ENCODE results near the gene CDH7. TPM values are rescaled to one million over a fixed set of nuclear protein-coding genes. Genes with fewer than 3 reads are reported as not detected.

Gene CDH7
- total RNA-seq, 4 donors from 2014 or later, result 0.47 TPM; not detected in 3

GRCh38 chr18:65735155-65735554 lies 15.7 kb upstream of the CDH7 start:
- no peak for ATAC-seq (ENCODE audit: low FRiP score)
- TF ChIP-seq, protein P1, sequence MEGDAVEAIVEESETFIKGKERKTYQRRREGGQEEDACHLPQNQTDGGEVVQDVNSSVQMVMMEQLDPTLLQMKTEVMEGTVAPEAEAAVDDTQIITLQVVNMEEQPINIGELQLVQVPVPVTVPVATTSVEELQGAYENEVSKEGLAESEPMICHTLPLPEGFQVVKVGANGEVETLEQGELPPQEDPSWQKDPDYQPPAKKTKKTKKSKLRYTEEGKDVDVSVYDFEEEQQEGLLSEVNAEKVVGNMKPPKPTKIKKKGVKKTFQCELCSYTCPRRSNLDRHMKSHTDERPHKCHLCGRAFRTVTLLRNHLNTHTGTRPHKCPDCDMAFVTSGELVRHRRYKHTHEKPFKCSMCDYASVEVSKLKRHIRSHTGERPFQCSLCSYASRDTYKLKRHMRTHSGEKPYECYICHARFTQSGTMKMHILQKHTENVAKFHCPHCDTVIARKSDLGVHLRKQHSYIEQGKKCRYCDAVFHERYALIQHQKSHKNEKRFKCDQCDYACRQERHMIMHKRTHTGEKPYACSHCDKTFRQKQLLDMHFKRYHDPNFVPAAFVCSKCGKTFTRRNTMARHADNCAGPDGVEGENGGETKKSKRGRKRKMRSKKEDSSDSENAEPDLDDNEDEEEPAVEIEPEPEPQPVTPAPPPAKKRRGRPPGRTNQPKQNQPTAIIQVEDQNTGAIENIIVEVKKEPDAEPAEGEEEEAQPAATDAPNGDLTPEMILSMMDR (IDR thresholded peaks at IDR 0.05), result no peak
- no peak for DNase-seq (ENCODE audit: low spot score)

DNA sequence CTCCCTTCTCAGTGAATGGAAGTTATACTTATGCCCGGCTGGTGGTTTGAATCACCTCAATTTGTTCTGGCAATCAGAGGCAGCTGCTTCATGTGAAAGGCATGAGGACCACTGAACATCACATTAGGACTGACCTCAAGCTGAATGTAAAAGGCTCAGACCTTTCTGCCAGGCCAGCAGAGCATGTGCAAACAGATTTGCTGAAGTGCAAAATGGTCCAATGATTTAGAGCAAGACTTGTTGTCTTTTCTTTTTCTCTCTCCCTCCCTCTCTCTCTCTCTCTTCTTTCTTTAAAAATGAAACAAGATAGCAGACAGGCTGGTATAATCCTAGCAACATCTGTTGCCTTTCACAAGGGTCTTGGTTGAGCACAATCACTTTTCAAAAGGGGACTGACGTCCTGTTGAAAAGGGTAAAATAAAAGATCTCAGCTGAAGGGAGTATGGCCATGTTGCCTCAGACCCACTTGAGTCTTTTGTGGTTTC lies 13.3 kb upstream of the CDH7 start:
- ATAC-seq (ENCODE audit: low FRiP score) (no peak), DNase-seq (ENCODE audit: low spot score) (no peak)
- TF ChIP-seq, protein P1 (IDR thresholded peaks at IDR 0.05), result no peak

- no peak for DNase-seq (ENCODE audit: low spot score)
- ATAC-seq (ENCODE audit: low FRiP score), result no peak
- TF ChIP-seq, protein P1 (IDR thresholded peaks at IDR 0.05), result no peak
These were observed 3.9 kb upstream of the CDH7 start for GRCh38 chr18:65746936-65747335.

- ATAC-seq (ENCODE audit: low FRiP score) (no peak), DNase-seq (ENCODE audit: low spot score) (no peak)
- TF ChIP-seq, protein P1 (IDR thresholded peaks at IDR 0.05), result no peak
These were observed 2.5 kb upstream of the CDH7 start for GRCh38 chr18:65748321-65748720.

DNA sequence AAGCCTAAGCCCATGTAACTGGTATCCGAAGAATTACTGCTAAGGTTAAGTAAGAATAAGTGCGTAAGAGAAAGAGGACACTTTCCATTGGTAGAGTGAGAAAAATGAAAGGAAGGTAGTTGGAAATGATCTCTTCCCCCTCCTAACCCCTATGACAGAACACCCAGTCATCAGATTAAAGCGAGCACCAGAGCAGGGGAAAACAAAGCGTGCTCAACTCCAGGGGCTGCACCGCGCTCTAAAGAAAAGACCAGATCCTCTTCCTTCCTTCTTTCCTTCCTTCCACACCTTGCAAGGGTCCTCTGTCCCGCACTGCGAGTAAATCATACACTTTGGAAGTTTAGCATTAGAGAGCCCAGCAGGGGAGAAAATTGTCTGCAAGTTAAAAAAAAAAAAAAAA lies 971 bp upstream of the CDH7 start:
- ATAC-seq (ENCODE audit: low FRiP score) (no peak), DNase-seq (ENCODE audit: low spot score) (no peak)
- TF ChIP-seq, protein P1 (IDR thresholded peaks at IDR 0.05), result no peak

- TF ChIP-seq, protein P1 (IDR thresholded peaks at IDR 0.05), result no peak
- DNase-seq (ENCODE audit: low spot score), result no peak
These were observed 608 bp downstream of the CDH7 start for GRCh38 chr18:65751155-65752085.

More at GRCh38 chr18:65751155-65752085, 608 bp downstream of the CDH7 start:
- ATAC-seq (ENCODE audit: low FRiP score), result no peak

All from omental fat pad (tissue), 4 donors.